ENCODE results near the gene CEBPB. TPM values are rescaled to one million over a fixed set of nuclear protein-coding genes. Genes with fewer than 3 reads are reported as not detected.

The CEBPB gene
- total and polyA plus RNA-seq, 4 donors = 19.7 to 61.8 (median 29.2) TPM

- Histone ChIP-seq H3K9me3 (ENCODE audit: control insufficient read depth in 4 of 4, low read length in 3 of 4) (no peaks in the 10 kb centered on the region), H3K4me1 (ENCODE audit: control insufficient read depth in 4 of 4, insufficient read depth in 4 of 4, low read length in 3 of 4) (peaks cover 18 to 44% (median 27%) of the 10 kb centered on the region in 4 donors), H3K36me3 (ENCODE audit: control insufficient read depth in 4 of 4, insufficient read depth in 3 of 4, low read depth in 1 of 4, low read length in 3 of 4) (peaks cover 4 to 7% (median 6%) of the 10 kb centered on the region in 4 donors), H3K4me3 (ENCODE audit: low read depth in 1 of 3, low read length in 3 of 3) (no peak overlapping the region), H3K27ac (ENCODE audit: low read depth in 1 of 2, low read length in 2 of 2) (no peak overlapping the region), H3K27me3 (ENCODE audit: control insufficient read depth in 4 of 4, insufficient read depth in 4 of 4, low read length in 3 of 4) (no peaks in the 10 kb centered on the region), H3K9ac (ENCODE audit: low read depth in 1 of 2, low read length in 2 of 2) (no peak overlapping the region)
- no peak for DNase-seq (ENCODE audit: low spot score)
- TF ChIP-seq SP1 (IDR thresholded peaks at IDR 0.05) (no peak), ATF3 (IDR thresholded peaks at IDR 0.05) (no peak), TAF1 (conservative IDR thresholded peaks at IDR 0.05) (no peak), HNF4A (conservative IDR thresholded peaks at IDR 0.05) (no peak), CTCF (IDR thresholded peaks at IDR 0.05; ENCODE audit: low read depth, low read length, missing input control) (no peak), RAD21 (IDR thresholded peaks at IDR 0.05) (no peak), GABPA (IDR thresholded peaks at IDR 0.05 in 1 of 2, conservative IDR thresholded peaks at IDR 0.05 in 1 of 2) (no peak), NR2F2 (IDR thresholded peaks at IDR 0.05) (no peak), HNF4G (IDR thresholded peaks at IDR 0.05) (no peak), FOXA1 (IDR thresholded peaks at IDR 0.05) (no peak), JUND (IDR thresholded peaks at IDR 0.05) (no peak), FOXA2 (IDR thresholded peaks at IDR 0.05) (no peak), MAX (IDR thresholded peaks at IDR 0.05) (no peak), RXRA (IDR thresholded peaks at IDR 0.05) (no peak), EGR1 (IDR thresholded peaks at IDR 0.05; ENCODE audit: low read depth in 2 of 2) (no peak), ZBTB33 (IDR thresholded peaks at IDR 0.05) (no peak), REST (IDR thresholded peaks at IDR 0.05) (no peak)
- 80% methylated on average over 6 of the region's 6 CpGs for WGBS
These were observed 47.8 kb upstream of the CEBPB start for GRCh38 chr20:50142812-50143211.

Data from liver (tissue), 9 donors.